Hepatocyte (in vitro differentiated cells): ENCODE data around the gene FSHR.

Experiments
- EZH2 ChIP-seq: fragments of 200-600 bp; sonication (generic); IDR thresholded peaks from 2 replicates; pipeline ENCODE4 v1.6.1; 2016; ENCODE audit warnings: antibody characterized with exemption, mild to moderate bottlenecking, borderline replicate concordance
- TF ChIP-seq, protein P1 (sequence below): fragments of 200-600 bp; sonication (generic); IDR thresholded peaks from 2 replicates; pipeline ENCODE4 v1.5.1; 2016; ENCODE audit warnings: antibody characterized with exemption, mild to moderate bottlenecking; ENCODE audit not compliant: poor library complexity

DNA sequence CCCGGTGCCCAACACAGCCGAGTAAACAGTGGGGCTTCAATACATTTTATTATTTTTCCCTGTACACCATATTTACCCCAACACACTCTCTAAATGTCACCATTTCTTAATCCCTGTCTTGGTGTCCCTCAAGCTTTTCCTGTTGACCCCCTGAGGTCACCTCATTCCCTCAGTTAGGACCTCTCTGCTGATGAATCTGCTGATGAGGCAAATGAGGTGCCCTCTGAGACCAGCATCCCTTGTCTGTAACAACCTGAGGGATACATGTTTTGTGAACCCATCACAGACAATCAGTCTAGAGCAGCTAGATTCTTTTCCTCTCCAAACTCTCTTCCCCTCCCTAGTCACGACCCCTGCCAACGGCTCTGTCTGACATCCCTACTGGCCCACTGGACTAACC lies 127.6 kb downstream of the FSHR start:
- TF ChIP-seq, protein P1, sequence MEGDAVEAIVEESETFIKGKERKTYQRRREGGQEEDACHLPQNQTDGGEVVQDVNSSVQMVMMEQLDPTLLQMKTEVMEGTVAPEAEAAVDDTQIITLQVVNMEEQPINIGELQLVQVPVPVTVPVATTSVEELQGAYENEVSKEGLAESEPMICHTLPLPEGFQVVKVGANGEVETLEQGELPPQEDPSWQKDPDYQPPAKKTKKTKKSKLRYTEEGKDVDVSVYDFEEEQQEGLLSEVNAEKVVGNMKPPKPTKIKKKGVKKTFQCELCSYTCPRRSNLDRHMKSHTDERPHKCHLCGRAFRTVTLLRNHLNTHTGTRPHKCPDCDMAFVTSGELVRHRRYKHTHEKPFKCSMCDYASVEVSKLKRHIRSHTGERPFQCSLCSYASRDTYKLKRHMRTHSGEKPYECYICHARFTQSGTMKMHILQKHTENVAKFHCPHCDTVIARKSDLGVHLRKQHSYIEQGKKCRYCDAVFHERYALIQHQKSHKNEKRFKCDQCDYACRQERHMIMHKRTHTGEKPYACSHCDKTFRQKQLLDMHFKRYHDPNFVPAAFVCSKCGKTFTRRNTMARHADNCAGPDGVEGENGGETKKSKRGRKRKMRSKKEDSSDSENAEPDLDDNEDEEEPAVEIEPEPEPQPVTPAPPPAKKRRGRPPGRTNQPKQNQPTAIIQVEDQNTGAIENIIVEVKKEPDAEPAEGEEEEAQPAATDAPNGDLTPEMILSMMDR, result no peak
- TF ChIP-seq EZH2, result no peak
